Anterior cingulate cortex (tissue), 58 donors: ENCODE measurements around the gene IL3RA.
"Not testable (repeated sequence)": the region's sequence is repeated elsewhere in the genome, so short reads cannot be mapped to it uniquely, and the experiment has no call there.

Experiments used
- DNase-seq, 58 donors: peaks; one replicate each; lab custom pipeline; 2025; lab: John Stamatoyannopoulos, UW

The IL3RA gene

GRCh38 chrX:1327651-1328304 lies 8.8 kb upstream of the IL3RA start:
- DNase-seq = no peak

- peak in 7 of 58 donors; percentile 3 to 8 (median 5) for DNase-seq
Measured at GRCh38 chrX:1330605-1331004, 6.0 kb upstream of the IL3RA start.

GRCh38 chrX:1332433-1332832 lies 4.2 kb upstream of the IL3RA start:
- not testable (repeated sequence) for DNase-seq

- DNase-seq = no peak
Measured at GRCh38 chrX:1334854-1335253, 1.7 kb upstream of the IL3RA start.

- DNase-seq = no peak
Measured at GRCh38 chrX:1336948-1337779, 579 bp downstream of the IL3RA start.

GRCh38 chrX:1341545-1342184 lies 5.1 kb downstream of the IL3RA start:
- no peak for DNase-seq

GRCh38 chrX:1349606-1350005 lies 13.0 kb downstream of the IL3RA start:
- not testable (repeated sequence) for DNase-seq

GRCh38 chrX:1351981-1352714 lies 15.6 kb downstream of the IL3RA start:
- DNase-seq = no peak

GRCh38 chrX:1354036-1355019 lies 17.7 kb downstream of the IL3RA start:
- DNase-seq = no peak

- peak in 1 of 58 donors; percentile 0 for DNase-seq
Measured at GRCh38 chrX:1355131-1356046, 18.8 kb downstream of the IL3RA start.

GRCh38 chrX:1357993-1358392 lies 21.4 kb downstream of the IL3RA start:
- no peak for DNase-seq

- no peak for DNase-seq
Measured at GRCh38 chrX:1358793-1359476, 22.4 kb downstream of the IL3RA start.

GRCh38 chrX:1359477-1359873 lies 22.9 kb downstream of the IL3RA start:
- DNase-seq = no peak

GRCh38 chrX:1360171-1360570 lies 23.6 kb downstream of the IL3RA start:
- DNase-seq = no peak

GRCh38 chrX:1361275-1361674 lies 24.7 kb downstream of the IL3RA start:
- no peak for DNase-seq

GRCh38 chrX:1361910-1362309 lies 25.3 kb downstream of the IL3RA start:
- DNase-seq = no peak

- not testable (repeated sequence) for DNase-seq
Measured at GRCh38 chrX:1366363-1366762, 29.8 kb downstream of the IL3RA start.

- DNase-seq = no peak
Measured at GRCh38 chrX:1368385-1368698, 31.8 kb downstream of the IL3RA start.
